GM19239 (cell line): ENCODE measurements around the gene ESPL1.
"Not testable (repeated sequence)": the region's sequence is repeated elsewhere in the genome, so short reads cannot be mapped to it uniquely, and the experiment has no call there.

Source experiments
- DNase-seq: peaks from one replicate; pipeline ENCODE4 v3.0.0; 2011; ENCODE audit warnings: low spot score; ENCODE audit not compliant: insufficient read length
- FAIRE-seq: peaks from 2 replicates; lab custom pipeline; 2011; peaks lifted over from hg19 to GRCh38; lab: Jason Lieb, UNC

Gene ESPL1

GRCh38 chr12:53330671-53331070 is 62.6 kb downstream of the ESPL1 start:
- no peak for DNase-seq
- no peak for FAIRE-seq

DNA sequence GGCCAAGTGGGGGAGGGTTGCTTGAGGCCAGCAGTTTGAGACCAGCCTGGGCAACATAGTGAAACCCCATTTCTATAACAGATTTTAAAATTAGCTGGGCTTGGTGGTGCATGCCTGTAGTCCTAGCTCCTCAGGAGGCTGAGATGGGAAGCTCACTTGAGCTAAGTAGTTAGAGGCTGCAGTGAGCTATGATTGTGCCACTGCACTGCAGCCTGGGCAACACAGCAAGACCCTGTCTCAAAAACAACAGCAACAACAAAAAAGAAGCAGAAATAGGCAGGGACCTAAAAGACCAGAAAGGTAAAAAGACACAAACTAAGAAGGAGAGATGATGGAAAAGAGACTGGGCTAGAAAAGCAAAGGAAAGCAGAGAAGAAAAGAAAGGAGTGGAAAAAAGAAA is 64.2 kb downstream of the ESPL1 start:
- not testable (repeated sequence) for FAIRE-seq, DNase-seq

DNA sequence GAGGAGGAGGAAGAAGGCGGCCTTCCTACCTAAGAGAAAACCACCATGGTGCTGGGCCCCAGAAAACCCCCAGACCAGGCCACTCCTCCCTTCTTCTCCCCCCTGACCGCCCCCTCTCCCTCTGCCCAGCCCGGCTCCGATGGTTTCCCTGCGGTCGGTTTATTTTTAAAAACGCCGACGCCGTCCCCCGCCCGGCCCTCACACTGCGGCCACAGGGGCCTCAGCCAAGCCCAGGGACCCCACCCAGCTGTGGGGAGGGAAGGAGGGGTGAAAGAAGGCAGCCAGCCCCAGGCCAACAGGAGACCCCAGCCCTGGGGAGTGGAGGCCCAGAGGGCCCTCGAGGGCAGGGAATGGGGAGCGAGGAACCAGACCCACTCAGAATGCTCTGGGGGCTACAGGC is 64.6 kb downstream of the ESPL1 start:
- DNase-seq (no peak), FAIRE-seq (no peak)

- DNase-seq = no peak
- FAIRE-seq = no peak
Observed at GRCh38 chr12:53333289-53333688, 65.2 kb downstream of the ESPL1 start.

DNA sequence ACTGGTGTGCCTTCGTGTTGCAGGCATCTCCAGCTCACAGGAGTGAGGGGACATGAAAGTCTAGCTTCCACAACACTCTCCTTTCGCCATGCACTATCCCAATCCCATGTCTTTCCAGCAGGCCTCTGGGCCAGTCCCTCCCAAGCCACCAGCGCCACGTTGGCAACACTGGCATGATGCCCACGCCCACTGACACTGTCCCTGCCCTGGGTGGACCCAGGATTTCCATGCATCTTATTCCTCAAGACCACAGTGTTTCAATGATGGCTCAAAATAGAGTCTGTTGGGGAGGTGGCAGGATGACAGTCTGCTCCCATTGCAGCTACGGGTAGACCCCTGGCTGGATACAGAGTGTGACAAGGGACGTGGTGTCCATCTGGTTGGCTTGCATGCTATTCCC is 65.7 kb downstream of the ESPL1 start:
- FAIRE-seq (no peak), DNase-seq (no peak)

GRCh38 chr12:53334822-53335221 is 66.7 kb downstream of the ESPL1 start:
- FAIRE-seq = no peak

DNA sequence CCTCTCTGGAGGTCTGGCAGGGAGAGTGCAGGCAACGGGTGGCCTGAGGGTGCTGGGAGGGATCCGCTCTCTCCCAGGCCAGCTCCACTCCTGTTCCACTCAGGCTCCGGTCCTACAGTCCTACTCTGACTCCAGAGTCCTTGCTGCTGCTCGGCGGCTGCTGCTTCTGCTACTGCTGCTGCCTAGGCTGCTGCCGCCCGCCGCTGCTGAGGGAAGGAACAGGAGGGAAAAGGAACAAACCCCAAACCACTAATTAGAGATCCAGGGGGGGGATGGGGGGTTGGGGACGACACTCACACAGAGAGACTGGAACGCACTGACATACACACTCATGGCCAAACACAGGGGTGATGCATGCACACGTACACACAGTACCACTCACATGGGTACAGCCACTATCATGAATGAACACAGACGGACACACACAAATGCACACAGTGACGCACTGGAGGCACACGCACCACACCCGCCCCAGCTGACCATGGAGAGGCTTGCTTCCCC is 68.1 kb downstream of the ESPL1 start, which contains the start of gene SP7:
Gene SP7 (minus strand): TSS at position 174 of the 501 bp plus-strand sequence. CDS start 708 bp downstream, outside the sequence.
- FAIRE-seq = no peak
- no peak for DNase-seq

More at GRCh38 chr12:53334822-53335221, 66.7 kb downstream of the ESPL1 start:
- no peak for DNase-seq

GRCh38 chr12:53338017-53338416 is 69.9 kb downstream of the ESPL1 start:
- no peak for DNase-seq
- no peak for FAIRE-seq

GRCh38 chr12:53338916-53339315 is 70.8 kb downstream of the ESPL1 start:
- no peak for FAIRE-seq

DNA sequence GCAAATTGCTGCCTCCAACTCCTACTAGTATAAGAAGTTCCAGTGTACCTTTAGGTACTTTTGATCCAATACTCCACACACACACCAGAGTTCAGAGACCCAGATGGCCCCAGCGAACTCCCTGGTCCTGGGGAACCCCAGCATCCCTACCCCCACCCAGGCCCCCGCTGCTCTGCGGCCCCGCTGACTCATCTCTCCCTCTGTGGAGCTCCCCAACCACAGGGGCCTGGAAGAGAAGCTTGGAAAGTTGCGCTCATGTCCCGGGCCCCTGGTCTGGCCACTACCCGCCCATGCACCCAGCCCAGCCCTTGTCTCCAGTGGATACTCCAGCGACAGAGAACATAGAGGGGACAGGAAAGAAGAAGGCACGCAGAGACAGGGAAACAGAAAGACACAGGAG is 72.3 kb downstream of the ESPL1 start:
- no peak for FAIRE-seq
- DNase-seq = no peak

More at GRCh38 chr12:53338916-53339315, 70.8 kb downstream of the ESPL1 start:
- DNase-seq = no peak
